HepG2 (cell line): ENCODE measurements around the gene CEP250. TPM values are rescaled to one million over a fixed set of nuclear protein-coding genes. Genes with fewer than 3 reads are reported as not detected.

Source experiments
- ADNP ChIP-seq: sonication (generic); formaldehyde crosslinking; IDR thresholded peaks from 2 replicates; pipeline ENCODE4 v1.4.0; 2020; ENCODE audit warnings: missing genetic modification reagents
- CSRNP1 ChIP-seq: sonication (generic); formaldehyde crosslinking; IDR thresholded peaks from 2 replicates; pipeline ENCODE4 v1.8.1; 2023; ENCODE audit warnings: mild to moderate bottlenecking, missing genetic modification reagents
- DMAP1 ChIP-seq: IDR thresholded peaks from 2 replicates; pipeline ENCODE4 v1.6.1; 2016
- ETV6 ChIP-seq: sonication (generic); formaldehyde crosslinking; conservative IDR thresholded peaks from 2 replicates; pipeline ENCODE4 v1.4.0; 2020; ENCODE audit warnings: missing genetic modification reagents
- HDAC1 ChIP-seq: sonication (generic); formaldehyde crosslinking; IDR thresholded peaks from 2 replicates; pipeline ENCODE4 v1.5.1; 2020; ENCODE audit warnings: mild to moderate bottlenecking, missing genetic modification reagents
- HMG20B ChIP-seq: conservative IDR thresholded peaks from 2 replicates; pipeline ENCODE4 v1.6.1; 2016; ENCODE audit warnings: missing genetic modification reagents, missing compliant biosample characterization
- HNF4G ChIP-seq, 2 experiments: sonication (generic) in 1 of 2; formaldehyde crosslinking in 1 of 2; IDR thresholded peaks; 2 replicates each; pipeline versions ENCODE4 v1.4.0 to v1.6.1; 2011 to 2020; ENCODE audit warnings: borderline replicate concordance in 2 of 2, low read depth in 2 of 2, mild to moderate bottlenecking in 2 of 2, low read length in 1 of 2, missing genetic modification reagents in 1 of 2, moderate library complexity in 1 of 2
- NAIF1 ChIP-seq: sonication (generic); formaldehyde crosslinking; IDR thresholded peaks from 2 replicates; pipeline ENCODE4 v1.5.0; 2020; ENCODE audit warnings: mild to moderate bottlenecking, missing genetic modification reagents, borderline replicate concordance
- PRPF4 ChIP-seq: fragments of 200-400 bp; formaldehyde crosslinking; IDR thresholded peaks from 2 replicates; pipeline ENCODE4 v1.6.1; 2016; ENCODE audit warnings: low read length, low read depth; ENCODE audit not compliant: poor library complexity, severe bottlenecking
- SNAPC5 ChIP-seq: sonication (generic); formaldehyde crosslinking; IDR thresholded peaks from 2 replicates; pipeline ENCODE4 v1.8.1; 2023; ENCODE audit warnings: mild to moderate bottlenecking, missing genetic modification reagents, borderline replicate concordance
- TCF7 ChIP-seq: sonication (generic); IDR thresholded peaks from 2 replicates; pipeline ENCODE4 v1.6.1; 2016; ENCODE audit warnings: antibody characterized with exemption, low read depth
- TEAD2 ChIP-seq: sonication (generic); formaldehyde crosslinking; IDR thresholded peaks from 2 replicates; pipeline ENCODE4 v1.9.0; 2021; ENCODE audit warnings: missing genetic modification reagents
- ZNF280D ChIP-seq: sonication (generic); formaldehyde crosslinking; IDR thresholded peaks from 2 replicates; pipeline ENCODE4 v1.5.1; 2020; ENCODE audit warnings: mild to moderate bottlenecking, missing genetic modification reagents
- ZNF580 ChIP-seq: IDR thresholded peaks from 2 replicates; pipeline ENCODE4 v1.6.1; 2016; ENCODE audit warnings: low read depth, borderline replicate concordance
- ZNF607 ChIP-seq: sonication (generic); formaldehyde crosslinking; IDR thresholded peaks from 2 replicates; pipeline ENCODE4 v1.5.1; 2020; ENCODE audit warnings: missing genetic modification reagents, mild to moderate bottlenecking, borderline replicate concordance
- ZSCAN30 ChIP-seq: sonication (generic); formaldehyde crosslinking; IDR thresholded peaks from 2 replicates; pipeline ENCODE4 v1.5.0; 2020; ENCODE audit warnings: mild to moderate bottlenecking, missing genetic modification reagents
- polyA plus RNA-seq, 8 experiments: library from polyadenylated mRNA; depleted of rRNA in 3 of 8; stranded (reverse) in 7 of 8; unstranded in 1 of 8; fragments of >200 nt; fragmentation: Illumina TruSeq in 4 of 8; extraction: Trizol in 4 of 8; gene quantifications; 2 replicates each; pipeline versions ENCODE4 v1.2.1 to v1.2.3, GENCODE V29; 2011 to 2016; ENCODE audit warnings: low read depth in 4 of 8, missing spikeins in 1 of 8, mixed read lengths in 1 of 8; ENCODE audit not compliant: insufficient read depth in 1 of 8
- total RNA-seq, 5 experiments: library from RNA; depleted of rRNA; stranded (reverse); fragments of >200 nt; fragmentation: Illumina TruSeq; extraction: Trizol; gene quantifications; 2 replicates each; pipeline ENCODE4 v1.2.3, GENCODE V29; 2016; ENCODE audit warnings: low read depth in 1 of 5
- TF ChIP-seq, protein P1 (sequence below), 2 experiments: sonication (generic) in 1 of 2; formaldehyde crosslinking in 1 of 2; IDR thresholded peaks; 2 replicates each; pipeline versions ENCODE4 v1.6.1 to v1.9.0; 2014 to 2022; ENCODE audit warnings: antibody characterized with exemption in 1 of 2, borderline replicate concordance in 1 of 2, inconsistent platforms in 1 of 2, low read depth in 1 of 2, missing genetic modification reagents in 1 of 2

Gene CEP250
- total and polyA plus RNA-seq, 2 of the 13 experiments (the other 11 are each of a cell fraction or from before 2014, with no cell fraction given): 28.8 to 55.3 TPM

- TF ChIP-seq CSRNP1 (CRISPR knock-in tag) (no peak; the same call in 1 of the 2 replicates), ZNF607 (CRISPR knock-in tag) (peak; percentile 90; the same call in 1 of the 2 replicates), TEAD2 (peak; percentile 15; the same call in 1 of the 2 replicates), ADNP (no peak), HDAC1 (CRISPR knock-in tag) (peak; percentile 86), ETV6 (CRISPR knock-in tag) (peak; percentile 98), NAIF1 (CRISPR knock-in tag) (peak; percentile 88), ZNF580 (no peak), ZNF280D (CRISPR knock-in tag) (peak; percentile 91), HNF4G (IDR thresholded peaks at IDR 0.05; ENCODE audit: borderline replicate concordance, low read depth, low read length) (peak; percentile 26; the same call in 1 of the 2 replicates), HNF4G (CRISPR knock-in tag; IDR thresholded peaks at IDR 0.05; ENCODE audit: borderline replicate concordance, low read depth) (peak; percentile 81), PRPF4 (no peak), HMG20B (CRISPR knock-in tag) (peak; percentile 75), TCF7 (no peak), DMAP1 (CRISPR knock-in tag) (peak; percentile 92), ZSCAN30 (peak; percentile 96), SNAPC5 (CRISPR knock-in tag) (no peak)
- TF ChIP-seq, protein P1, sequence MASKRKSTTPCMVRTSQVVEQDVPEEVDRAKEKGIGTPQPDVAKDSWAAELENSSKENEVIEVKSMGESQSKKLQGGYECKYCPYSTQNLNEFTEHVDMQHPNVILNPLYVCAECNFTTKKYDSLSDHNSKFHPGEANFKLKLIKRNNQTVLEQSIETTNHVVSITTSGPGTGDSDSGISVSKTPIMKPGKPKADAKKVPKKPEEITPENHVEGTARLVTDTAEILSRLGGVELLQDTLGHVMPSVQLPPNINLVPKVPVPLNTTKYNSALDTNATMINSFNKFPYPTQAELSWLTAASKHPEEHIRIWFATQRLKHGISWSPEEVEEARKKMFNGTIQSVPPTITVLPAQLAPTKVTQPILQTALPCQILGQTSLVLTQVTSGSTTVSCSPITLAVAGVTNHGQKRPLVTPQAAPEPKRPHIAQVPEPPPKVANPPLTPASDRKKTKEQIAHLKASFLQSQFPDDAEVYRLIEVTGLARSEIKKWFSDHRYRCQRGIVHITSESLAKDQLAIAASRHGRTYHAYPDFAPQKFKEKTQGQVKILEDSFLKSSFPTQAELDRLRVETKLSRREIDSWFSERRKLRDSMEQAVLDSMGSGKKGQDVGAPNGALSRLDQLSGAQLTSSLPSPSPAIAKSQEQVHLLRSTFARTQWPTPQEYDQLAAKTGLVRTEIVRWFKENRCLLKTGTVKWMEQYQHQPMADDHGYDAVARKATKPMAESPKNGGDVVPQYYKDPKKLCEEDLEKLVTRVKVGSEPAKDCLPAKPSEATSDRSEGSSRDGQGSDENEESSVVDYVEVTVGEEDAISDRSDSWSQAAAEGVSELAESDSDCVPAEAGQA (IDR thresholded peaks at IDR 0.05; ENCODE audit: low read depth): peak; percentile 82
- TF ChIP-seq, protein P1 (CRISPR knock-in tag; IDR thresholded peaks at IDR 0.05; ENCODE audit: borderline replicate concordance): no peak
Observed at GRCh38 chr20:35454881-35455609, at the start of gene CEP250 (continued).
